ENCODE data around the gene STARD13. TPM values are rescaled to one million over a fixed set of nuclear protein-coding genes. Genes with fewer than 3 reads are reported as not detected.

The STARD13 gene
- total RNA-seq, 1 experiment from 2014 or later: 11.3 TPM

DNA sequence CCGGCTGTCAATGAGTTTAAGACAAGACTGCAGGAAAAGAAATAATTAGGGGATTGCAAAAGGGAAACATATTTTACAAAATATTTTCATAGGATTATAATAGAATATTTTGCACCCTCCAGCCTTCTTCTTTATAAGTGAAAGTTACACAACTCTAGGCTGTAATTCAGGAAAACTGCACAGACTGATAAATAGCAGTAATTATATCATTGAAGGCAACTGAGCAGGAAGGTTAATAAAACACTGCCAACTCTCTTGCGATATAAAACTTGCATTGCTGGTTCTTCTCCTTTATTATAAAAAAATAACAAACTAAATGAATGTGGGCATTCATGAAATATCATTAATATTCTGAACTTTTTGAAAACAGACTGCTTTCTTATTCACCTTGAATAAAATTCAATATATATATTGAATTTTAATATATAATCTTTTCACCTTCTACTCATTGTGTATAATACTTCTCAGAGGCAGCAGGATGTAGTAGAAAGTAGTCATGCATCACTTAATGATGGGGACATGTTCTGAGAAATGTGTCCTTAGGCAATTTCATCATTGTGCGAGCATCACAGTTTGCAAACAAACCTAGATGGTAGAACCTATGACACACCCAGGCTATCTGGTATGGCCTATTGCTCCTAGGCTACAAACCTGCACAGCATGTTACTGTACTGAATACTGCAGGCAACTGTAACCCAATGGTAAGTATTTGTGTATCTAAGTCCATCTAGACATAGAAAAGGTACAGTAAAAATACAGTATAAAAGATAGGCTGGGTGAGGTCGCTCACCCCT, 24.9 kb upstream of the STARD13 start:
- Mint-ChIP-seq H3K4me1 (ENCODE audit: low read depth, unreplicated experiment) (no peaks in the 10 kb centered on the region), H3K9me3 (ENCODE audit: low read depth, unreplicated experiment) (no peaks in the 10 kb centered on the region), H3K36me3 (ENCODE audit: insufficient read depth, unreplicated experiment) (no peaks in the 10 kb centered on the region), H3K27me3 (ENCODE audit: unreplicated experiment) (no peaks in the 10 kb centered on the region), H3K27ac (ENCODE audit: unreplicated experiment) (no peak overlapping the region), H3K4me3 (ENCODE audit: low read depth, unreplicated experiment) (no peak overlapping the region)
- CTCF ChIA-PET: no interaction called here
- TF ChIP-seq, protein P1, sequence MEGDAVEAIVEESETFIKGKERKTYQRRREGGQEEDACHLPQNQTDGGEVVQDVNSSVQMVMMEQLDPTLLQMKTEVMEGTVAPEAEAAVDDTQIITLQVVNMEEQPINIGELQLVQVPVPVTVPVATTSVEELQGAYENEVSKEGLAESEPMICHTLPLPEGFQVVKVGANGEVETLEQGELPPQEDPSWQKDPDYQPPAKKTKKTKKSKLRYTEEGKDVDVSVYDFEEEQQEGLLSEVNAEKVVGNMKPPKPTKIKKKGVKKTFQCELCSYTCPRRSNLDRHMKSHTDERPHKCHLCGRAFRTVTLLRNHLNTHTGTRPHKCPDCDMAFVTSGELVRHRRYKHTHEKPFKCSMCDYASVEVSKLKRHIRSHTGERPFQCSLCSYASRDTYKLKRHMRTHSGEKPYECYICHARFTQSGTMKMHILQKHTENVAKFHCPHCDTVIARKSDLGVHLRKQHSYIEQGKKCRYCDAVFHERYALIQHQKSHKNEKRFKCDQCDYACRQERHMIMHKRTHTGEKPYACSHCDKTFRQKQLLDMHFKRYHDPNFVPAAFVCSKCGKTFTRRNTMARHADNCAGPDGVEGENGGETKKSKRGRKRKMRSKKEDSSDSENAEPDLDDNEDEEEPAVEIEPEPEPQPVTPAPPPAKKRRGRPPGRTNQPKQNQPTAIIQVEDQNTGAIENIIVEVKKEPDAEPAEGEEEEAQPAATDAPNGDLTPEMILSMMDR (IDR thresholded peaks at IDR 0.05; ENCODE audit: unreplicated experiment): no peak
- no TSS peak for BruUV-seq (replicated peaks)
- no peak for DNase-seq
- intact Hi-C loops (cut with micrococcal nuclease; ENCODE audit: unreplicated experiment): no loop called here

DNA sequence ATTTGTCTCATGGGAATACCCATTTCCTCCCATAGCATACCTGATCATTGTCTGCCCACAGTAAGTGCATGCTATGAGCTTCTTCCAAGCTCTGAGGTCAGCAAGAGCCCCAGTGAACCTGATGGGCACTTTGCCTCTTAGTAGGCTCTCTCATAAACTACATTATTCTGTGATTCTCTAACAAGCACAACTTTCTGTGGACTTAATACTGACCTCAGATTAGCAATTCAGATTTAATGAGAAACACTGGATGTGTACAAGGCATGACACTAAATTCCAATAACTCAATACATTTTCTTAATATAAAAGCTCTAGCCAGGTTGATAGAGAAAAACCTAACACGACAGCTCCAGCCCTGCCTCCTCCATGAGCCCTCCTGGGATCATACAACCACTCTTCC, 23.3 kb upstream of the STARD13 start:
- intact Hi-C loops (cut with micrococcal nuclease; ENCODE audit: unreplicated experiment): no loop called here
- H3K36me3 Mint-ChIP-seq (ENCODE audit: insufficient read depth, unreplicated experiment): no peaks in the 10 kb centered on the region
- TF ChIP-seq, protein P1 (IDR thresholded peaks at IDR 0.05; ENCODE audit: unreplicated experiment): no peak
- no peaks in the 10 kb centered on the region for H3K27me3 Mint-ChIP-seq (ENCODE audit: unreplicated experiment)
- no peak overlapping the region for H3K4me3 Mint-ChIP-seq (ENCODE audit: low read depth, unreplicated experiment)
- H3K4me1 Mint-ChIP-seq (ENCODE audit: low read depth, unreplicated experiment): no peaks in the 10 kb centered on the region
- no peaks in the 10 kb centered on the region for H3K9me3 Mint-ChIP-seq (ENCODE audit: low read depth, unreplicated experiment)
- CTCF ChIA-PET: no interaction called here
- BruUV-seq (replicated peaks): no TSS peak
- DNase-seq: no peak
- no peak overlapping the region for H3K27ac Mint-ChIP-seq (ENCODE audit: unreplicated experiment)

DNA sequence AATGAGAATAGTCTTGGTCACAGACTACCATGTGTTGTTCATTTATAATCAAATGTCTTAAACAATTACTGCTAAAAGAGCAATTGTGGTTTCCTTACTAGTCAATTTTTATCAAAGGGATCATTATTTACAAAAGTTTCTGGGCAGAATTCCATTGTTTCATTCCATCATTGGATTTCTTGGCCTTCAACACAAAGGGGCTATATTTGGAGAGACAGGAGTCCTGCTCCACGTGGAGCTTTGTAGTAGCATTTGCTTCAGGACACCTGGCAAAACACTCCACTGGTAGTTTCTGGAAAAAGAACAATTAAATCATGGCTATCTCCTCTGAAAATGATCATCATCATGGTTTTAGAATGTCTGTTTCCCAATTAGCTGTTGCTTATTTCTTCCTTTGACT, 22.3 kb upstream of the STARD13 start:
- H3K27ac Mint-ChIP-seq (ENCODE audit: unreplicated experiment): no peak overlapping the region
- intact Hi-C loops (cut with micrococcal nuclease; ENCODE audit: unreplicated experiment): no loop called here
- no peaks in the 10 kb centered on the region for H3K4me1 Mint-ChIP-seq (ENCODE audit: low read depth, unreplicated experiment)
- BruUV-seq (replicated peaks): no TSS peak
- no peaks in the 10 kb centered on the region for H3K36me3 Mint-ChIP-seq (ENCODE audit: insufficient read depth, unreplicated experiment)
- TF ChIP-seq, protein P1 (IDR thresholded peaks at IDR 0.05; ENCODE audit: unreplicated experiment): no peak
- no peak overlapping the region for H3K4me3 Mint-ChIP-seq (ENCODE audit: low read depth, unreplicated experiment)
- H3K27me3 Mint-ChIP-seq (ENCODE audit: unreplicated experiment): no peaks in the 10 kb centered on the region
- CTCF ChIA-PET: no interaction called here
- H3K9me3 Mint-ChIP-seq (ENCODE audit: low read depth, unreplicated experiment): no peaks in the 10 kb centered on the region
- no peak for DNase-seq

DNA sequence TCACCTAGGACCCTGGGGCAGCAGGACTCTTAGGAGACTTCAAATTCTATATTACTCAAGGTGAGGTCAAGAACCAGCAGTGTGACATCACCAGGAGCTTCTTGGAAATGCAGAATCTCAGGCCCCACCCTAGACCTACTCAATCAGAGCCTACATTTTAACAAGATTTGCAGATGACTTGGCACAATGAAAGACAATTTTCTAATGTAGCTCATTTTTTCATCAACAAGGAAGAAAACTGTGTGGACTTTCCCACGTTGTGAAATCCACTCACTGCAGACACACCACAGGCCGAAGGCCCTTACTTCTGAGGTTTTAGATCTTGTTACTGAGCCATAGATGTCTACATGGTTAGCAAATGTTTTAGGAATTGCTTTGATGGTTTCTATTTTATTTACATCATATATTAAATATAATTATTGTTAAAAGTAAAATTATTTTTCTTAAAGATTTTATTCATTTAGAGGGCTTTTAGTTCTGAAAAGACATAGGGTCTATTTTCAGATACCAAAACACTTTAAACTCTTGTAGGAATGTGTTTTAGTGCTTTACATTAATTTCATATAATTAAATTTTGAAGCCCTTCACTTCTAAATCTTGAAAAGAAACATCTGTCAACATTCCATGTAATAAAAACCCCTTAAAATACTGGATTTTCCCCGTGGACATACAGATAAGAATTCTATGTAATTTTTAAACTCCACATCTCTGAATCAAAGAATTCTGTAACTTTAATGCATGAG, 18.5 kb upstream of the STARD13 start:
- H3K27ac Mint-ChIP-seq (ENCODE audit: unreplicated experiment): no peak overlapping the region
- CTCF ChIA-PET: no interaction called here

More for the DNA sequence above, 18.5 kb upstream of the STARD13 start:
- Mint-ChIP-seq H3K4me1 (ENCODE audit: low read depth, unreplicated experiment) (no peaks in the 10 kb centered on the region), H3K27me3 (ENCODE audit: unreplicated experiment) (no peaks in the 10 kb centered on the region), H3K4me3 (ENCODE audit: low read depth, unreplicated experiment) (no peak overlapping the region), H3K9me3 (ENCODE audit: low read depth, unreplicated experiment) (no peaks in the 10 kb centered on the region), H3K36me3 (ENCODE audit: insufficient read depth, unreplicated experiment) (no peaks in the 10 kb centered on the region)
- TF ChIP-seq, protein P1 (IDR thresholded peaks at IDR 0.05; ENCODE audit: unreplicated experiment): no peak
- DNase-seq: no peak
- BruUV-seq (replicated peaks): no TSS peak
- intact Hi-C loops (cut with micrococcal nuclease; ENCODE audit: unreplicated experiment): no loop called here

All from Calu3 (cell line).